ENCODE measurements around the gene EARS2.

GRCh38 chr16:23501291-23501690 is 55.9 kb downstream of the EARS2 start:
- no peak for TF ChIP-seq POLR2A (IDR thresholded peaks at IDR 0.05)
- TF ChIP-seq, protein P1, sequence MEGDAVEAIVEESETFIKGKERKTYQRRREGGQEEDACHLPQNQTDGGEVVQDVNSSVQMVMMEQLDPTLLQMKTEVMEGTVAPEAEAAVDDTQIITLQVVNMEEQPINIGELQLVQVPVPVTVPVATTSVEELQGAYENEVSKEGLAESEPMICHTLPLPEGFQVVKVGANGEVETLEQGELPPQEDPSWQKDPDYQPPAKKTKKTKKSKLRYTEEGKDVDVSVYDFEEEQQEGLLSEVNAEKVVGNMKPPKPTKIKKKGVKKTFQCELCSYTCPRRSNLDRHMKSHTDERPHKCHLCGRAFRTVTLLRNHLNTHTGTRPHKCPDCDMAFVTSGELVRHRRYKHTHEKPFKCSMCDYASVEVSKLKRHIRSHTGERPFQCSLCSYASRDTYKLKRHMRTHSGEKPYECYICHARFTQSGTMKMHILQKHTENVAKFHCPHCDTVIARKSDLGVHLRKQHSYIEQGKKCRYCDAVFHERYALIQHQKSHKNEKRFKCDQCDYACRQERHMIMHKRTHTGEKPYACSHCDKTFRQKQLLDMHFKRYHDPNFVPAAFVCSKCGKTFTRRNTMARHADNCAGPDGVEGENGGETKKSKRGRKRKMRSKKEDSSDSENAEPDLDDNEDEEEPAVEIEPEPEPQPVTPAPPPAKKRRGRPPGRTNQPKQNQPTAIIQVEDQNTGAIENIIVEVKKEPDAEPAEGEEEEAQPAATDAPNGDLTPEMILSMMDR (IDR thresholded peaks at IDR 0.05), result no peak
